WTC11 (cell line): ENCODE measurements around the gene SERAC1. TPM values are rescaled to one million over a fixed set of nuclear protein-coding genes. Genes with fewer than 3 reads are reported as not detected.

Source experiments
- ATAC-seq: fragments of 200-7000 bp; cut with Tn5 transposase; 2 replicates; pipeline ENCODE4 v1.10.0; 2021; ENCODE audit warnings: mild to moderate bottlenecking, moderate library complexity
- CTCF ChIA-PET: fragments of 300-600 bp; sonication (Branson Sonifier 250); formaldehyde crosslinking; loops from one replicate; lab custom pipeline; 2021; ENCODE audit warnings: antibody characterized with exemption; lab: Charles Lee
- POLR2A ChIA-PET: fragments of 350-600 bp; sonication (Branson Sonifier 250); formaldehyde crosslinking; loops from one replicate; lab custom pipeline; 2021; ENCODE audit warnings: antibody characterized with exemption; lab: Charles Lee
- DNase-seq: peaks from one replicate; pipeline ENCODE4 v3.0.0; 2021; ENCODE audit warnings: low spot score
- H3K27ac Mint-ChIP-seq: 2 replicates; pipeline ENCODE4 v1.8.0; 2021; ENCODE audit warnings: mixed read lengths
- H3K27me3 Mint-ChIP-seq: 2 replicates; pipeline ENCODE4 v1.8.0; 2021; ENCODE audit warnings: low read depth, mild to moderate bottlenecking, moderate library complexity, mixed read lengths
- H3K36me3 Mint-ChIP-seq: 2 replicates; pipeline ENCODE4 v1.8.0; 2021; ENCODE audit warnings: mixed read lengths
- H3K4me1 Mint-ChIP-seq: 2 replicates; pipeline ENCODE4 v1.8.0; 2022; ENCODE audit warnings: mixed read lengths
- H3K4me3 Mint-ChIP-seq: 2 replicates; pipeline ENCODE4 v1.8.0; 2021; ENCODE audit warnings: mild to moderate bottlenecking, moderate library complexity, mixed read lengths
- H3K9me3 Mint-ChIP-seq: 2 replicates; pipeline ENCODE4 v1.8.0; 2021; ENCODE audit warnings: mixed read lengths
- CREM ChIP-seq: sonication (generic); formaldehyde crosslinking; IDR thresholded peaks from 2 replicates; pipeline ENCODE4 v1.8.1; 2022; ENCODE audit warnings: mild to moderate bottlenecking, missing genetic modification reagents, moderate library complexity
- FOXK1 ChIP-seq: sonication (generic); formaldehyde crosslinking; IDR thresholded peaks from 2 replicates; pipeline ENCODE4 v1.8.0; 2022; ENCODE audit warnings: mild to moderate bottlenecking, moderate library complexity, missing genetic modification reagents
- FOXP1 ChIP-seq: sonication (generic); formaldehyde crosslinking; IDR thresholded peaks from 2 replicates; pipeline ENCODE4 v1.8.0; 2022; ENCODE audit warnings: missing genetic modification reagents, mild to moderate bottlenecking, moderate library complexity, borderline replicate concordance
- GRHL2 ChIP-seq: fragments of 250-450 bp; sonication (Bioruptor Pico); IDR thresholded peaks from 2 replicates; pipeline ENCODE4 v1.8.0; 2022; ENCODE audit warnings: mild to moderate bottlenecking, moderate library complexity; ENCODE audit not compliant: insufficient replicate concordance, severe bottlenecking
- JUN ChIP-seq: sonication (generic); formaldehyde crosslinking; IDR thresholded peaks from 2 replicates; pipeline ENCODE4 v1.8.0; 2023; ENCODE audit warnings: mild to moderate bottlenecking, missing genetic modification reagents
- KAT7 ChIP-seq: sonication (generic); formaldehyde crosslinking; IDR thresholded peaks from 2 replicates; pipeline ENCODE4 v1.8.1; 2023; ENCODE audit warnings: missing genetic modification reagents, mild to moderate bottlenecking, borderline replicate concordance
- NFATC4 ChIP-seq: fragments of 250-450 bp; sonication (Bioruptor Pico); IDR thresholded peaks from 2 replicates; pipeline ENCODE4 v1.9.0; 2021; ENCODE audit warnings: mild to moderate bottlenecking
- NR2C2 ChIP-seq: sonication (generic); formaldehyde crosslinking; IDR thresholded peaks from 2 replicates; pipeline ENCODE4 v1.8.0; 2022; ENCODE audit warnings: mild to moderate bottlenecking, missing genetic modification reagents
- PRRX2 ChIP-seq: fragments of 250-450 bp; sonication (Bioruptor Pico); IDR thresholded peaks from 2 replicates; pipeline ENCODE4 v1.8.0; 2021; ENCODE audit warnings: mild to moderate bottlenecking
- RELA ChIP-seq: sonication (generic); formaldehyde crosslinking; IDR thresholded peaks from 2 replicates; pipeline ENCODE4 v1.8.1; 2022; ENCODE audit warnings: missing genetic modification reagents, mild to moderate bottlenecking, borderline replicate concordance
- SMAD4 ChIP-seq: sonication (generic); formaldehyde crosslinking; IDR thresholded peaks from 2 replicates; pipeline ENCODE4 v1.8.0; 2022; ENCODE audit warnings: mild to moderate bottlenecking, missing genetic modification reagents
- SOX15 ChIP-seq: fragments of 250-450 bp; sonication (Bioruptor Pico); IDR thresholded peaks from 2 replicates; pipeline ENCODE4 v1.9.0; 2021; ENCODE audit warnings: mild to moderate bottlenecking
- SP1 ChIP-seq: sonication (generic); formaldehyde crosslinking; conservative IDR thresholded peaks from 2 replicates; pipeline ENCODE4 v1.8.1; 2022; ENCODE audit warnings: missing genetic modification reagents
- TEAD1 ChIP-seq: sonication (generic); formaldehyde crosslinking; IDR thresholded peaks from 2 replicates; pipeline ENCODE4 v1.8.0; 2022; ENCODE audit warnings: mild to moderate bottlenecking, missing genetic modification reagents
- TEAD4 ChIP-seq: sonication (generic); formaldehyde crosslinking; IDR thresholded peaks from 2 replicates; pipeline ENCODE4 v1.8.0; 2022; ENCODE audit warnings: mild to moderate bottlenecking, missing genetic modification reagents
- ZBTB21 ChIP-seq: sonication (generic); formaldehyde crosslinking; IDR thresholded peaks from 2 replicates; pipeline ENCODE4 v1.8.1; 2023; ENCODE audit warnings: mild to moderate bottlenecking, missing genetic modification reagents, borderline replicate concordance
- ZNF138 ChIP-seq: sonication (generic); formaldehyde crosslinking; conservative IDR thresholded peaks from 2 replicates; pipeline ENCODE4 v1.8.1; 2022; ENCODE audit warnings: mild to moderate bottlenecking, moderate library complexity, missing genetic modification reagents
- ZNF317 ChIP-seq: sonication (generic); formaldehyde crosslinking; IDR thresholded peaks from 2 replicates; pipeline ENCODE4 v1.8.1; 2023; ENCODE audit warnings: low read depth, mild to moderate bottlenecking, moderate library complexity, missing genetic modification reagents, borderline replicate concordance
- ZNF396 ChIP-seq: fragments of 250-450 bp; sonication (Bioruptor Pico); IDR thresholded peaks from 2 replicates; pipeline ENCODE4 v1.8.0; 2021; ENCODE audit warnings: mild to moderate bottlenecking, moderate library complexity, borderline replicate concordance
- total RNA-seq: library from RNA; stranded (reverse); gene quantifications from 3 replicates; pipeline ENCODE4 v1.2.3, GENCODE V29; 2021
- TF ChIP-seq, protein P1 (sequence below): fragments of 250-450 bp; sonication (Bioruptor Pico); IDR thresholded peaks from 2 replicates; pipeline ENCODE4 v1.9.0; 2021; ENCODE audit warnings: mild to moderate bottlenecking
- TF ChIP-seq, protein P2 (sequence below): fragments of 250-450 bp; sonication (Bioruptor Pico); conservative IDR thresholded peaks from 2 replicates; pipeline ENCODE4 v1.9.0; 2021; ENCODE audit warnings: mild to moderate bottlenecking
- TF ChIP-seq, protein P3 (sequence below): sonication (generic); formaldehyde crosslinking; IDR thresholded peaks from 2 replicates; pipeline ENCODE4 v1.8.1; 2022; ENCODE audit warnings: missing genetic modification reagents, borderline replicate concordance
- TF ChIP-seq, protein P4 (sequence below): sonication (generic); formaldehyde crosslinking; IDR thresholded peaks from 2 replicates; pipeline ENCODE4 v1.8.1; 2022; ENCODE audit warnings: mild to moderate bottlenecking, moderate library complexity, missing genetic modification reagents
- TF ChIP-seq, protein P5 (sequence below): fragments of 250-450 bp; sonication (Bioruptor Pico); IDR thresholded peaks from 2 replicates; pipeline ENCODE4 v1.8.0; 2021; ENCODE audit warnings: mild to moderate bottlenecking
- TF ChIP-seq, protein P6 (sequence below): sonication (generic); formaldehyde crosslinking; conservative IDR thresholded peaks from 2 replicates; pipeline ENCODE4 v1.8.1; 2023; ENCODE audit warnings: mild to moderate bottlenecking, low read depth, missing genetic modification reagents, moderate library complexity

SERAC1 gene
- total RNA-seq, 1 experiment from 2014 or later: 14.1 TPM

DNA sequence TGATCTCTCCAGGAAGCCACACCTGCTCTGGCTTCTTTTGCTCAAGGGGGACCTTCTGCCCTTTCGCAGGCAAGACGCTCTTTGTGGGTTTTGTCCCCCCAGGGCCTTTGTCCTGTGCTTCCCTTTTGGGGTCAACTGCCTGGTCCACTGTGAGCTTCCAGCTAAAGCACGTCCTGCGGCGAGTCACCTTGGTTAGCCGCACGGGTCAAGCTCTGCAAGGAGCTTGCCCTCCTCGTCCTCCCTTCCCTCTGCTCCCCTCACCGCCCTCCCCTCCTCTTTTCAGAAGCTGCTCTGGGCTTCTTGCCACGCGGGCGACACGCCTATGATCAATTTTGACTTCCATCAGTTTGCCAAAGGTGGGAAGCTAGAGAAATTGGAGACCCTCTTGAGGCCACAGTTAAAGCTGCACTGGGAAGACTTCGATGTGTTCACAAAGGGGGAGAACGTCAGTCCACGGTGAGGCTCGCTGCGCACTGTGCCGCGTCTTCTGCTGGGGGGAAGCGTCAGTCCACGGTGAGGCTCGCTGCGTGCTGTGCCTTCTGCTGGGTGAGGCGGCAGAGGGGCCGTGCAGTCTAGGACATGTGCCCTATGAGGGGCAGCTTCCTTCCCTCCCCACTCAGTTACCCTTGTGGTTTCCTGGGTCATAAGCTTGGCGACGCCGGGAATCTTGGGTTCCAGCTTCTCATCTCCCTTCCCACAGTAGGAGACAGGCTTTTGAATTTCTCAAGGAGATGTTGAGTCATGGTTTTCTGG, 106.2 kb downstream of the SERAC1 start:
- ChIA-PET POLR2A (no interaction called here), CTCF (interaction anchor here (0.5 to 1.9 kb wide), 3 partner anchors 36 to 165 kb away, joined by 3 to 4 read pairs (median 3); no protein-coding TSS in a partner anchor)
- Mint-ChIP-seq H3K27ac (no peak overlapping the region), H3K9me3 (no peaks in the 10 kb centered on the region), H3K36me3 (peaks cover 8% of the 10 kb centered on the region), H3K4me1 (peaks cover 6% of the 10 kb centered on the region; the same call in 1 of the 2 replicates), H3K27me3 (no peaks in the 10 kb centered on the region), H3K4me3 (no peak overlapping the region)
- ATAC-seq (no peak), DNase-seq (no peak)
- TF ChIP-seq ZNF138 (CRISPR knock-in tag): no peak
- TF ChIP-seq ZNF396 (CRISPR knock-in tag): no peak
- TF ChIP-seq SOX15 (CRISPR knock-in tag): no peak
- TF ChIP-seq CREM (CRISPR knock-in tag): no peak
- TF ChIP-seq FOXK1 (CRISPR knock-in tag): no peak
- TF ChIP-seq ZBTB21 (CRISPR knock-in tag): no peak
- TF ChIP-seq JUN (CRISPR knock-in tag): no peak
- TF ChIP-seq, protein P1, sequence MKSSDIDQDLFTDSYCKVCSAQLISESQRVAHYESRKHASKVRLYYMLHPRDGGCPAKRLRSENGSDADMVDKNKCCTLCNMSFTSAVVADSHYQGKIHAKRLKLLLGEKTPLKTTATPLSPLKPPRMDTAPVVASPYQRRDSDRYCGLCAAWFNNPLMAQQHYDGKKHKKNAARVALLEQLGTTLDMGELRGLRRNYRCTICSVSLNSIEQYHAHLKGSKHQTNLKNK (CRISPR knock-in tag): no peak
- no peak for TF ChIP-seq TEAD1 (CRISPR knock-in tag)
- TF ChIP-seq, protein P2, sequence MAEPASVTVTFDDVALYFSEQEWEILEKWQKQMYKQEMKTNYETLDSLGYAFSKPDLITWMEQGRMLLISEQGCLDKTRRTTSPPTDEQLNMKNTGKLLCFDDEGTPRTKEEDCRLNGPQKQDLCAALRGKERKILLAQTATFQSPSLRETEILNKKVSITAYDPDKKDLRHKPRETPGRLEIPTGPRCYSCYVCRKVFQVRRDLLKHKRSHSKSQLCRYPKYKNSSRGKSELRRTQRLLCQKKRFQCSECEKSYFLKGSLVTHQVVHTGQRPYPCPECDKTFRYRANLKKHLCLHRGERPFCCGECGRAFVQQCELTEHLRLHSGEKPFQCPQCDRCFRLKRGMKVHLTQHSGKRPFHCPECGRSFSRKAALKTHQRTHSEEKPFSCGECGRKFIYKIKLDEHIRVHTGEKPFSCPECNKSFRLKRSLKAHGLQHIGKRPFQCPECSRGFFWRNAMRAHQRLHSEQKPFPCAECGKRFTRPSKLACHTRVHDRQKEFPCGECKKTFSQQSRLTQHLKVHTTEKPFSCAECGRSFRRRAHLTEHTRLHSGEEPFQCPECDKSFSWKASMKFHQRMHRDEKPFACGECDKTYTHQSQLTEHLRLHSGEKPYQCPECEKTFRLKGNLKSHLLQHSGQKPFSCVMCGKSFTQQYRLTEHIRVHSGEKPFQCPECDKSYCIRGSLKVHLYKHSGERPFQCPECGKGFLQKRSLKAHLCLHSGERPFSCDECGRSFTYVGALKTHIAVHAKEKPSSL (CRISPR knock-in tag): no peak
- no peak for TF ChIP-seq SP1 (CRISPR knock-in tag)
- TF ChIP-seq FOXP1 (CRISPR knock-in tag): no peak
- TF ChIP-seq TEAD4 (CRISPR knock-in tag): no peak
- TF ChIP-seq, all 79 proteins: peak for 0

DNA sequence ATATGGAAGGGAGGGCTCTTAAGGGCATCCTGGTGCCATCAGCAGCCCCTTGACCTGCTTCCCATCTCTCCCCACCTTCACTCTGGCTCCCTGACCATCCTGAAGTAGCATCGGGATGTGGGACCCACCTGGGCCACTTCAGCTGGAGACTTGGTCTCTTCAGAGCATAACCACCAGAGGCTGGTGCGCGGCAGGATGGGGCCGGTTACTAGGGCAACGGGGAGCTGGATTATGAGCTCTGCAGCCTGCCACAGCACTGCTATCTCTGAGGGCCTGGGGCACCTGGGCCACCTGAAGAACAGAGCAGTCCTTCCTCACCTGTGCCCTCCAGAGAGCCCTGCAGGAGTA, 106.7 kb downstream of the SERAC1 start:
- Mint-ChIP-seq H3K27ac (no peak overlapping the region), H3K36me3 (peaks cover 8% of the 10 kb centered on the region), H3K9me3 (no peaks in the 10 kb centered on the region), H3K4me3 (no peak overlapping the region), H3K27me3 (no peaks in the 10 kb centered on the region), H3K4me1 (peaks cover 6% of the 10 kb centered on the region; the same call in 1 of the 2 replicates)
- POLR2A ChIA-PET: no interaction called here
- ATAC-seq: no peak
- CTCF ChIA-PET: interaction anchor here (0.5 to 1.9 kb wide), 3 partner anchors 35 to 164 kb away, joined by 3 to 4 read pairs (median 3); no protein-coding TSS in a partner anchor
- no peak for DNase-seq
- no peak for TF ChIP-seq KAT7 (CRISPR knock-in tag)
- no peak for TF ChIP-seq ZNF317 (CRISPR knock-in tag)
- no peak for TF ChIP-seq NR2C2
- no peak for TF ChIP-seq GRHL2 (CRISPR knock-in tag)
- no peak for TF ChIP-seq ZBTB21 (CRISPR knock-in tag)
- TF ChIP-seq, protein P3, sequence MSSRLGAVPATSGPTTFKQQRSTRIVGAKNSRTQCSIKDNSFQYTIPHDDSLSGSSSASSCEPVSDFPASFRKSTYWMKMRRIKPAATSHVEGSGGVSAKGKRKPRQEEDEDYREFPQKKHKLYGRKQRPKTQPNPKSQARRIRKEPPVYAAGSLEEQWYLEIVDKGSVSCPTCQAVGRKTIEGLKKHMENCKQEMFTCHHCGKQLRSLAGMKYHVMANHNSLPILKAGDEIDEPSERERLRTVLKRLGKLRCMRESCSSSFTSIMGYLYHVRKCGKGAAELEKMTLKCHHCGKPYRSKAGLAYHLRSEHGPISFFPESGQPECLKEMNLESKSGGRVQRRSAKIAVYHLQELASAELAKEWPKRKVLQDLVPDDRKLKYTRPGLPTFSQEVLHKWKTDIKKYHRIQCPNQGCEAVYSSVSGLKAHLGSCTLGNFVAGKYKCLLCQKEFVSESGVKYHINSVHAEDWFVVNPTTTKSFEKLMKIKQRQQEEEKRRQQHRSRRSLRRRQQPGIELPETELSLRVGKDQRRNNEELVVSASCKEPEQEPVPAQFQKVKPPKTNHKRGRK (CRISPR knock-in tag): no peak
- TF ChIP-seq SMAD4 (CRISPR knock-in tag): no peak
- TF ChIP-seq NFATC4 (CRISPR knock-in tag): no peak
- TF ChIP-seq FOXK1 (CRISPR knock-in tag): no peak
- TF ChIP-seq CREM (CRISPR knock-in tag): no peak
- no peak for TF ChIP-seq JUN (CRISPR knock-in tag)
- TF ChIP-seq, protein P4, sequence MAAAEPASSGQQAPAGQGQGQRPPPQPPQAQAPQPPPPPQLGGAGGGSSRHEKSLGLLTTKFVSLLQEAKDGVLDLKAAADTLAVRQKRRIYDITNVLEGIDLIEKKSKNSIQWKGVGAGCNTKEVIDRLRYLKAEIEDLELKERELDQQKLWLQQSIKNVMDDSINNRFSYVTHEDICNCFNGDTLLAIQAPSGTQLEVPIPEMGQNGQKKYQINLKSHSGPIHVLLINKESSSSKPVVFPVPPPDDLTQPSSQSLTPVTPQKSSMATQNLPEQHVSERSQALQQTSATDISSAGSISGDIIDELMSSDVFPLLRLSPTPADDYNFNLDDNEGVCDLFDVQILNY (CRISPR knock-in tag): no peak
- TF ChIP-seq, protein P5, sequence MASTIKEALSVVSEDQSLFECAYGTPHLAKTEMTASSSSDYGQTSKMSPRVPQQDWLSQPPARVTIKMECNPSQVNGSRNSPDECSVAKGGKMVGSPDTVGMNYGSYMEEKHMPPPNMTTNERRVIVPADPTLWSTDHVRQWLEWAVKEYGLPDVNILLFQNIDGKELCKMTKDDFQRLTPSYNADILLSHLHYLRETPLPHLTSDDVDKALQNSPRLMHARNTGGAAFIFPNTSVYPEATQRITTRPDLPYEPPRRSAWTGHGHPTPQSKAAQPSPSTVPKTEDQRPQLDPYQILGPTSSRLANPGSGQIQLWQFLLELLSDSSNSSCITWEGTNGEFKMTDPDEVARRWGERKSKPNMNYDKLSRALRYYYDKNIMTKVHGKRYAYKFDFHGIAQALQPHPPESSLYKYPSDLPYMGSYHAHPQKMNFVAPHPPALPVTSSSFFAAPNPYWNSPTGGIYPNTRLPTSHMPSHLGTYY (CRISPR knock-in tag): no peak
- TF ChIP-seq, protein P6, sequence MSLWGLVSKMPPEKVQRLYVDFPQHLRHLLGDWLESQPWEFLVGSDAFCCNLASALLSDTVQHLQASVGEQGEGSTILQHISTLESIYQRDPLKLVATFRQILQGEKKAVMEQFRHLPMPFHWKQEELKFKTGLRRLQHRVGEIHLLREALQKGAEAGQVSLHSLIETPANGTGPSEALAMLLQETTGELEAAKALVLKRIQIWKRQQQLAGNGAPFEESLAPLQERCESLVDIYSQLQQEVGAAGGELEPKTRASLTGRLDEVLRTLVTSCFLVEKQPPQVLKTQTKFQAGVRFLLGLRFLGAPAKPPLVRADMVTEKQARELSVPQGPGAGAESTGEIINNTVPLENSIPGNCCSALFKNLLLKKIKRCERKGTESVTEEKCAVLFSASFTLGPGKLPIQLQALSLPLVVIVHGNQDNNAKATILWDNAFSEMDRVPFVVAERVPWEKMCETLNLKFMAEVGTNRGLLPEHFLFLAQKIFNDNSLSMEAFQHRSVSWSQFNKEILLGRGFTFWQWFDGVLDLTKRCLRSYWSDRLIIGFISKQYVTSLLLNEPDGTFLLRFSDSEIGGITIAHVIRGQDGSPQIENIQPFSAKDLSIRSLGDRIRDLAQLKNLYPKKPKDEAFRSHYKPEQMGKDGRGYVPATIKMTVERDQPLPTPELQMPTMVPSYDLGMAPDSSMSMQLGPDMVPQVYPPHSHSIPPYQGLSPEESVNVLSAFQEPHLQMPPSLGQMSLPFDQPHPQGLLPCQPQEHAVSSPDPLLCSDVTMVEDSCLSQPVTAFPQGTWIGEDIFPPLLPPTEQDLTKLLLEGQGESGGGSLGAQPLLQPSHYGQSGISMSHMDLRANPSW (CRISPR knock-in tag): no peak
- TF ChIP-seq PRRX2: no peak
- TF ChIP-seq, protein P1 (CRISPR knock-in tag): no peak
- no peak for TF ChIP-seq RELA (CRISPR knock-in tag)
